SK-N-SH (cell line): ENCODE results near the gene ADORA2A. TPM values are rescaled to one million over a fixed set of nuclear protein-coding genes. Genes with fewer than 3 reads are reported as not detected.
A peak's percentile ranks its signal among the peaks of the same experiment; 100 is the strongest.

ENCODE experiments used
- CTCF ChIA-PET: fragments of 300-600, 350-600 bp; formaldehyde crosslinking; extraction: SDS; loops from one replicate; lab custom pipeline; 2021; lab: Yijun Ruan, JAX
- POLR2A ChIA-PET: fragments of 350-600 bp; sonication (Branson Sonifier 250); formaldehyde crosslinking; extraction: SDS; loops from one replicate; lab custom pipeline; 2020; ENCODE audit warnings: antibody characterized with exemption, inconsistent platforms; lab: Yijun Ruan, JAX
- DNase-seq: peaks from one replicate; pipeline ENCODE4 v3.0.0; 2012
- H2AFZ ChIP-seq: fragments of 200-600 bp; sonication (generic); 2 replicates; pipeline ENCODE4 v1.8.1; 2016; ENCODE audit warnings: antibody characterized with exemption, mild to moderate bottlenecking, low read depth
- H3F3A ChIP-seq: fragments of 200-600 bp; sonication (generic); replicated peaks from 2 replicates; pipeline ENCODE3; 2016; ENCODE audit warnings: antibody characterized with exemption, mild to moderate bottlenecking; ENCODE audit not compliant: insufficient read depth
- H3K27ac ChIP-seq, 2 experiments: fragments of 200-500 bp in 1 of 2; fragments of 200-600 bp in 1 of 2; sonication (Bioruptor generic) in 1 of 2; sonication (generic), shearing (Covaris generic) in 1 of 2; 2 replicates each; pipeline versions ENCODE4 v1.5.1 to v1.6.1; 2014 to 2016; ENCODE audit warnings: low read depth in 2 of 2, inconsistent platforms in 1 of 2, low read length in 1 of 2, mild to moderate bottlenecking in 1 of 2, mixed read lengths in 1 of 2
- H3K27me3 ChIP-seq: fragments of 200-600 bp; sonication (generic), shearing (Covaris generic); 2 replicates; pipeline ENCODE4 v1.6.1; 2016; ENCODE audit warnings: mixed run types; ENCODE audit not compliant: insufficient read depth
- H3K36me3 ChIP-seq, 2 experiments: fragments of 200-500 bp in 1 of 2; fragments of 200-600 bp in 1 of 2; sonication (Bioruptor generic) in 1 of 2; sonication (generic) in 1 of 2; replicated peaks in 1 of 2; 2 replicates each; pipeline versions ENCODE3 to v1.5.1; 2014 to 2016; ENCODE audit warnings: low read length in 1 of 2, mild to moderate bottlenecking in 1 of 2; ENCODE audit not compliant: insufficient read depth in 2 of 2, control insufficient read depth in 1 of 2
- H3K4me1 ChIP-seq, 2 experiments: fragments of 200-500 bp in 1 of 2; fragments of 200-600 bp in 1 of 2; sonication (Bioruptor generic) in 1 of 2; sonication (generic), shearing (Covaris generic) in 1 of 2; 2 replicates each; pipeline versions ENCODE4 v1.5.1 to v1.6.1; 2014 to 2016; ENCODE audit warnings: low read depth in 1 of 2, low read length in 1 of 2, mixed run types in 1 of 2; ENCODE audit not compliant: insufficient read depth in 2 of 2, control insufficient read depth in 1 of 2
- H3K4me2 ChIP-seq: fragments of 200-600 bp; sonication (generic), shearing (Covaris generic); 2 replicates; pipeline ENCODE4 v1.6.1; 2017; ENCODE audit warnings: mixed run types
- H3K4me3 ChIP-seq, 2 experiments: fragments of 200-500 bp in 1 of 2; fragments of 200-600 bp in 1 of 2; sonication (Bioruptor generic) in 1 of 2; sonication (generic), shearing (Covaris generic) in 1 of 2; 2 replicates each; pipeline versions ENCODE4 v1.5.1 to v1.8.1; 2014 to 2016; ENCODE audit warnings: low read depth in 2 of 2, inconsistent platforms in 1 of 2, low read length in 1 of 2, mild to moderate bottlenecking in 1 of 2, mixed read lengths in 1 of 2, moderate library complexity in 1 of 2
- H3K79me2 ChIP-seq: fragments of 200-600 bp; sonication (generic); 2 replicates; pipeline ENCODE4 v1.8.1; 2017; ENCODE audit warnings: mild to moderate bottlenecking; ENCODE audit not compliant: insufficient read depth
- H3K9ac ChIP-seq: fragments of 200-600 bp; sonication (generic); 2 replicates; pipeline ENCODE4 v1.6.1; 2017; ENCODE audit warnings: mixed run types
- H3K9me2 ChIP-seq: fragments of 200-600 bp; sonication (generic); 2 replicates; pipeline ENCODE4 v1.6.1; 2017; ENCODE audit warnings: mixed run types
- H3K9me3 ChIP-seq: fragments of 200-600 bp; sonication (generic); 2 replicates; pipeline ENCODE4 v1.6.1; 2017; ENCODE audit warnings: mixed run types, mild to moderate bottlenecking, moderate library complexity
- H4K20me1 ChIP-seq: fragments of 200-600 bp; sonication (generic); 2 replicates; pipeline ENCODE4 v1.6.1; 2017; ENCODE audit warnings: mild to moderate bottlenecking, mixed run types; ENCODE audit not compliant: insufficient read depth
- CHD2 ChIP-seq: fragments of 150-350 bp; IDR thresholded peaks from 2 replicates; pipeline ENCODE4 v1.6.1; 2018; ENCODE audit warnings: low read length; ENCODE audit not compliant: partially characterized antibody
- CTCF ChIP-seq: fragments of 200-600 bp; sonication (generic); IDR thresholded peaks from 2 replicates; pipeline ENCODE4 v1.6.1; 2017; ENCODE audit warnings: antibody characterized with exemption, mild to moderate bottlenecking, moderate library complexity
- EZH2phosphoT487 ChIP-seq: fragments of 200-600 bp; sonication (generic); IDR thresholded peaks from 2 replicates; pipeline ENCODE4 v1.6.1; 2017; ENCODE audit warnings: low read depth, mixed run types, mild to moderate bottlenecking, antibody characterized with exemption, moderate library complexity, borderline replicate concordance
- GATA2 ChIP-seq: sonication (generic); formaldehyde crosslinking; IDR thresholded peaks from 2 replicates; pipeline ENCODE4 v1.5.0; 2020; ENCODE audit warnings: mild to moderate bottlenecking, missing genetic modification reagents
- MAX ChIP-seq: IDR thresholded peaks from 2 replicates; pipeline ENCODE4 v1.4.0; 2012; ENCODE audit warnings: low read depth
- NFIC ChIP-seq: IDR thresholded peaks from 2 replicates; pipeline ENCODE4 v1.4.0; 2012; ENCODE audit warnings: borderline replicate concordance
- RAD21 ChIP-seq: IDR thresholded peaks from 2 replicates; pipeline ENCODE4 v1.6.1; 2012; ENCODE audit warnings: mild to moderate bottlenecking, low read length
- SIN3A ChIP-seq: IDR thresholded peaks from 2 replicates; pipeline ENCODE4 v1.6.1; 2012; ENCODE audit warnings: low read depth, mild to moderate bottlenecking, low read length, moderate library complexity, borderline replicate concordance
- TAF1 ChIP-seq: IDR thresholded peaks from 2 replicates; pipeline ENCODE4 v1.6.1; 2012; ENCODE audit warnings: low read depth, mild to moderate bottlenecking, low read length, moderate library complexity, borderline replicate concordance
- TEAD4 ChIP-seq: IDR thresholded peaks from 2 replicates; pipeline ENCODE4 v1.4.0; 2012; ENCODE audit warnings: mild to moderate bottlenecking, borderline replicate concordance; ENCODE audit not compliant: insufficient read depth
- USF1 ChIP-seq: IDR thresholded peaks from 2 replicates; pipeline ENCODE4 v1.4.0; 2012; ENCODE audit warnings: low read depth, borderline replicate concordance
- WGBS: methylation state at CpG from one replicate; pipeline ENCODE4 v1.1.6; 2017; ENCODE audit warnings: low lambda C conversion rate; 5-methylcytosine and 5-hydroxymethylcytosine counted together
- polyA plus RNA-seq, 3 experiments: library from polyadenylated mRNA; depleted of rRNA; stranded (reverse); fragments of >200 nt; gene quantifications; 2 replicates each; pipeline ENCODE4 v1.2.3, GENCODE V29; 2012

Gene ADORA2A
- polyA plus RNA-seq, 1 of the 3 experiments (the other 2 are of a cell fraction) = 9.3 TPM

- Histone ChIP-seq H3K79me2 (no peaks in the 10 kb centered on the region), H3K9ac (no peak overlapping the region), H3K4me1 (peaks cover 19 to 97% of the 10 kb centered on the region in 2 experiments; a peak in 3 of 4 replicates)
- no peak for DNase-seq
- no peak for TF ChIP-seq EZH2phosphoT487
- TF ChIP-seq GATA2 (CRISPR knock-in tag) = no peak
- TF ChIP-seq SIN3A = no peak
- no peak for TF ChIP-seq CTCF
- no peak for TF ChIP-seq NFIC
- TF ChIP-seq CHD2 = no peak
- no peak for TF ChIP-seq TEAD4
- TF ChIP-seq MAX = no peak
- no peak for TF ChIP-seq RAD21
- TF ChIP-seq USF1 = no peak
- TF ChIP-seq, all 33 proteins: peak for 0
- no peak overlapping the region for H3K4me3 ChIP-seq
- no peaks in the 10 kb centered on the region for H3K9me2 ChIP-seq
- no peak overlapping the region for H2AFZ ChIP-seq
- H4K20me1 ChIP-seq = no peaks in the 10 kb centered on the region
- no peaks in the 10 kb centered on the region for H3F3A ChIP-seq
- WGBS = 91% methylated on average over 12 of the region's 34 CpGs
- 0 out of 2 replicates have a peak overlapping the region, but pooled peaks have one; percentile 29 for H3K4me2 ChIP-seq
- H3K27ac ChIP-seq = peak overlapping the region in 1 of 2 experiments; percentile 62; a peak in 1 of 4 replicates
- ChIA-PET CTCF (interaction anchor here (0.6 to 1.4 kb wide), 4 partner anchors 9 to 89 kb away, joined by 3 to 6 read pairs (median 3); no protein-coding TSS in a partner anchor), POLR2A (interaction anchor here (0.6 kb wide), 1 partner anchor 111 kb away, joined by 3 read pairs; no protein-coding TSS in a partner anchor)
- no peaks in the 10 kb centered on the region for H3K9me3 ChIP-seq
- no peaks in the 10 kb centered on the region for H3K27me3 ChIP-seq
- no peaks in the 10 kb centered on the region for H3K36me3 ChIP-seq
Measured at GRCh38 chr22:24433001-24433827, 5.8 kb downstream of the ADORA2A start.

- ChIA-PET CTCF (interaction anchor here (1.0 to 1.6 kb wide), 4 partner anchors 9 to 89 kb away, joined by 3 to 4 read pairs (median 3); no protein-coding TSS in a partner anchor), POLR2A (interaction anchor here (1.0 kb wide), 1 partner anchor 31 kb away, joined by 3 read pairs; no protein-coding TSS in a partner anchor)
- Histone ChIP-seq H3K36me3 (no peaks in the 10 kb centered on the region), H2AFZ (no peak overlapping the region), H3K4me2 (no peak overlapping the region), H3K4me1 (peaks cover 19 to 96% of the 10 kb centered on the region in 2 experiments; a peak in 3 of 4 replicates), H3K4me3 (no peak overlapping the region), H3K9ac (no peak overlapping the region), H3F3A (no peaks in the 10 kb centered on the region), H3K79me2 (no peaks in the 10 kb centered on the region), H3K27me3 (no peaks in the 10 kb centered on the region), H3K9me2 (no peaks in the 10 kb centered on the region), H3K27ac (peak overlapping the region in 1 of 2 experiments; percentile 50; a peak in 1 of 4 replicates), H4K20me1 (no peaks in the 10 kb centered on the region), H3K9me3 (no peaks in the 10 kb centered on the region)
- peak; percentile 18 for DNase-seq
- no peak for TF ChIP-seq CTCF
- no peak for TF ChIP-seq TAF1
- no peak for TF ChIP-seq SIN3A
- WGBS = 60% methylated on average over 5 of the region's 12 CpGs
Measured at GRCh38 chr22:24433828-24434470, 6.5 kb downstream of the ADORA2A start.
